ENCODE results near the gene ECE2. TPM values are rescaled to one million over a fixed set of nuclear protein-coding genes. Genes with fewer than 3 reads are reported as not detected.

The ECE2 gene
- total RNA-seq, 2 experiments from 2014 or later = not detected

GRCh38 chr3:184322731-184323487, 47.1 kb downstream of the ECE2 start:
- CTCF ChIA-PET = no interaction called here
- POLR2A ChIA-PET = interaction anchor here (0.6 kb wide), 1 partner anchor 163 kb away, joined by 3 read pairs; no protein-coding TSS in a partner anchor

DNA sequence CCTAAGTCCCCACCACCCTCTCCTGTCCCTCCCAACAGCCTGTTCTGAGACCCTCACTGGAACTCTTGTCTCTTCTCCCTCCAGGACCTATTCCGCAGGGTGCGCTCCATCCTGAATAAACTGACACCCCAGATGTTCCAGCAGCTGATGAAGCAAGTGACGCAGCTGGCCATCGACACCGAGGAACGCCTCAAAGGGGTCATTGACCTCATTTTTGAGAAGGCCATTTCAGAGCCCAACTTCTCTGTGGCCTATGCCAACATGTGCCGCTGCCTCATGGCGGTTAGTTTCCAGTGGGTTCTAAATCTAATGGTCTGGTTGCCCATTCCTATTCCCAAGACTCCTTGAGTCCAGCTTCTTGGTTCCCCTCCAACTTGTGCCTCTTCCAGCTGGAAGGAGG, 47.9 kb downstream of the ECE2 start:
- POLR2A ChIA-PET = no interaction called here
- CTCF ChIA-PET = no interaction called here

- ChIA-PET POLR2A (interaction anchor here (0.5 to 1.1 kb wide), 2 partner anchors 10 to 41 kb away, joined by 3 to 4 read pairs; no protein-coding TSS in a partner anchor), CTCF (no interaction called here)
These were observed 49.4 kb downstream of the ECE2 start for GRCh38 chr3:184325269-184325668.

- POLR2A ChIA-PET = interaction anchor here (0.5 to 1.1 kb wide), 2 partner anchors 11 to 40 kb away, joined by 3 to 4 read pairs; no protein-coding TSS in a partner anchor
- CTCF ChIA-PET = no interaction called here
These were observed 50.0 kb downstream of the ECE2 start for GRCh38 chr3:184325715-184326369.

DNA sequence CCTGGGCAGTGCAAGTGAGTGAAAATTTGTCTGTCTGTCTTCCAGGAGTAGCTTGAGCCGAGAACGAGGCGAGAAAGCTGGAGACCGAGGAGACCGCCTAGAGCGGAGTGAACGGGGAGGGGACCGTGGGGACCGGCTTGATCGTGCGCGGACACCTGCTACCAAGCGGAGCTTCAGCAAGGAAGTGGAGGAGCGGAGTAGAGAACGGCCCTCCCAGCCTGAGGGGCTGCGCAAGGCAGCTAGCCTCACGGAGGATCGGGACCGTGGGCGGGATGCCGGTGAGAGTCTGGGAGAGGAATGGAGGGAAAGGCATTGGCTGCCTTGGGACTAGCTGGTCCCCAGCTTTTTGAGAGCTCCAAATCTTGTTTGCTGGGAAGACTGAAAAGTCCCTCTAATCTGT, 51.3 kb downstream of the ECE2 start:
- POLR2A ChIA-PET = no interaction called here
- CTCF ChIA-PET = interaction anchor here (1.1 kb wide), 1 partner anchor 9 kb away, joined by 3 read pairs; no protein-coding TSS in a partner anchor

DNA sequence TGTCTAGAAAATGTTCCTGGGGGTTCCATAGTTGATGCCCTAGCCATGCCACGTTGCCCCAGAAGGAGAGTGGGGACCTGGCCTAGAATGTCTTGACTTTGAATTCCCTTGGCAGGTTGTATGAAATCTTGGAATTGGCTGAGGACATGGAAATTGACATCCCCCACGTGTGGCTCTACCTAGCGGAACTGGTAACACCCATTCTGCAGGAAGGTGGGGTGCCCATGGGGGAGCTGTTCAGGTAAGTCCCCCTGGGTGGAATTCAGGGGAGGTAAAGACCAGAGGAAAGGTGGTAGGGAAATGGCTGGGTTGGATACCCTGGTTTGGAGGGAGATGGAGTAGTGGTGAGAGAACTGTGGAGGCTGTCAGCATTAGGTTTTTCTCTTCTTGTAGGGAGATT, 52.7 kb downstream of the ECE2 start:
- POLR2A ChIA-PET = no interaction called here
- CTCF ChIA-PET = no interaction called here

GRCh38 chr3:184332370-184333090, 56.7 kb downstream of the ECE2 start:
- ChIA-PET CTCF (no interaction called here), POLR2A (no interaction called here)

- ChIA-PET POLR2A (no interaction called here), CTCF (no interaction called here)
These were observed 57.4 kb downstream of the ECE2 start for GRCh38 chr3:184333190-184333589.

DNA sequence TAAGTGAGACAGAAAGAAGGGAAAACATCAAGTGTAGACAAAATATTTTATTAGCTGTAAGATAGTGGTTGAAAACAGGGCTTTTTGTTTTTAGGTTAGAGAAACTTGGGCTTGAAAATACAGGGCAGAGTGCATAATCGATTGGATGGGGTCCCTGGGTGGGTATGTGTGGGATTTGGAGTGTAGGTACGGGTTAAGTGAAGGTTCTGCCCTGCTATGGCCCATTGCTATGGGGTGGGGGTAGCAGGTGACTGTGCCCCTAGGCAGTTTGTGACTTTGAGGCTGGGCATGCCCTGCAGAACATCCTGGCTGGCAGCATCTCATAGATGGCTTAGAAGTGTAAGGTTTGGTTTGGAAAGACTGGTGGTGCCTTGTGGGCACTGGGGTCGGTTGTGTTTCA, 57.9 kb downstream of the ECE2 start:
- CTCF ChIA-PET = no interaction called here
- POLR2A ChIA-PET = no interaction called here

- ChIA-PET CTCF (no interaction called here), POLR2A (interaction anchor here (0.9 kb wide), 1 partner anchor 19 kb away, joined by 3 read pairs; no protein-coding TSS in a partner anchor)
These were observed 58.8 kb downstream of the ECE2 start for GRCh38 chr3:184334470-184335158.

DNA sequence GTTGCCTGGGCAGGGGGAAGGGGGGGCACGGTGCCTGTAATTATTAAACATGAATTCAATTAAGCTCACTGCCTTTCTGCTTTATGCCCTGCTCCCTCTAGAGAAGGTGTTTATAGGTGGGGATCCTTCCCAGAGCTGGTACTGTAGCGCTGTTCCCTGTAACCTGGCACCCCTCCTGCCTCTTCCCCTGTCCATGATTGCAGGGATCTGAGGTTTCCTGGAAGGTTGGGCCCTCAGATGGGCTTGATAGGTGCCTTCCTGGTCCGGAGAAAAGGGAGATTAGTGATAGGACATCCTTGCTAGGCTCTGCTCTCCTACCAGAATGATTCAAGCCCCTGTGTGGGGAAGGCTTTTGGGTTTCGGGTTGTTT, 59.5 kb downstream of the ECE2 start:
- CTCF ChIA-PET = no interaction called here
- POLR2A ChIA-PET = interaction anchor here (0.9 kb wide), 1 partner anchor 18 kb away, joined by 3 read pairs; no protein-coding TSS in a partner anchor

- POLR2A ChIA-PET = interaction anchor here (0.9 kb wide), 1 partner anchor 18 kb away, joined by 3 read pairs; no protein-coding TSS in a partner anchor
- CTCF ChIA-PET = no interaction called here
These were observed 60.1 kb downstream of the ECE2 start for GRCh38 chr3:184335661-184336546.

GRCh38 chr3:184336547-184337398, 61.0 kb downstream of the ECE2 start:
- ChIA-PET POLR2A (interaction anchor here (0.6 to 0.7 kb wide), 2 partner anchors 27 to 163 kb away, joined by 3 read pairs; no protein-coding TSS in a partner anchor), CTCF (interaction anchor here (2.1 kb wide), 1 partner anchor 109 kb away, joined by 6 read pairs; no protein-coding TSS in a partner anchor)

- POLR2A ChIA-PET = interaction anchor here (0.6 to 0.7 kb wide), 2 partner anchors 26 to 163 kb away, joined by 3 read pairs; no protein-coding TSS in a partner anchor
- CTCF ChIA-PET = interaction anchor here (2.1 kb wide), 1 partner anchor 110 kb away, joined by 6 read pairs; no protein-coding TSS in a partner anchor
These were observed 61.5 kb downstream of the ECE2 start, which contains the start of gene FAM131A for GRCh38 chr3:184337399-184337714. TSS of gene FAM131A (plus strand) at chr3:184337600. CDS start at chr3:184337631, 31 bp downstream.

- ChIA-PET POLR2A (no interaction called here), CTCF (interaction anchor here (0.9 to 2.1 kb wide), 3 partner anchors 16 to 163 kb away, joined by 3 to 6 read pairs (median 3); no protein-coding TSS in a partner anchor)
These were observed 62.2 kb downstream of the ECE2 start for GRCh38 chr3:184337981-184338380.

GRCh38 chr3:184338511-184338945, 62.7 kb downstream of the ECE2 start:
- CTCF ChIA-PET = interaction anchor here (0.9 to 2.1 kb wide), 3 partner anchors 15 to 162 kb away, joined by 3 to 6 read pairs (median 3); no protein-coding TSS in a partner anchor
- POLR2A ChIA-PET = interaction anchor here (1.2 kb wide), 1 partner anchor 22 kb away, joined by 3 read pairs; no protein-coding TSS in a partner anchor

DNA sequence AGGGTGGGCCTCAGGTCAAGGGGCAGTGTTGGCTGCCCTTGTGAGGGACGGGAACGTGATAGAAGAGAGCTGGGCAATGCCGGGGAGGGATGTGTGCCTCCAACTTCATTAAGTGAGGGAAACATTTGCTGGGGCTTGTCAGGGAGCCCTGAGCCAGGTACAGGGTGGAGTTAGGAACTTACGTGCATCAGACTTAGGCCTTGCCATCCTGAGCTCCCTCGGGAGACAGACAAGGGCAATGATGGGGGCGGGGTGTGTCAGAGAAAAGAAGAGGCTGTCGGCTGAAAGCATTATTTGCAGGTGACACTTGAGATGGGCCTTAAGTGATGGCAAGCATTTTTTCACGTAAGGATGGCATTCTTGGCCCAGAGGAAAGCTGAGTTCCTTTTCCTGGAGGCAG, 63.2 kb downstream of the ECE2 start:
- ChIA-PET CTCF (interaction anchor here (0.9 to 2.1 kb wide), 3 partner anchors 15 to 162 kb away, joined by 3 to 6 read pairs (median 3); no protein-coding TSS in a partner anchor), POLR2A (interaction anchor here (1.2 kb wide), 1 partner anchor 22 kb away, joined by 3 read pairs; no protein-coding TSS in a partner anchor)
